OCI-LY7 (cell line): Measurements from ENCODE around the gene MAP10. TPM values are rescaled to one million over a fixed set of nuclear protein-coding genes. Genes with fewer than 3 reads are reported as not detected.

ENCODE experiments used
- BruUV-seq: library from RNA; stranded (reverse); fragments of 400-500 nt; replicated peaks from 2 replicates; lab custom pipeline; 2021; lab: Mats Ljungman, UMichigan
- CTCF ChIA-PET: fragments of 300-600 bp; sonication (Branson Sonifier 250); formaldehyde crosslinking; loops from one replicate; lab custom pipeline; 2022; ENCODE audit warnings: antibody characterized with exemption; ENCODE audit not compliant: unreplicated experiment; lab: Charles Lee
- POLR2A ChIA-PET: fragments of 300-600 bp; sonication (Branson Sonifier 250); formaldehyde crosslinking; loops from one replicate; lab custom pipeline; 2022; ENCODE audit warnings: antibody characterized with exemption; lab: Charles Lee
- DNase-seq: peaks from one replicate; pipeline ENCODE4 v3.0.0-alpha.2; 2015; ENCODE audit warnings: low spot score
- H2AFZ ChIP-seq: fragments of 200-600 bp; sonication (generic), shearing (Covaris generic); 2 replicates; pipeline ENCODE4 v1.6.1; 2014; ENCODE audit warnings: mild to moderate bottlenecking, antibody characterized with exemption, low read length, moderate library complexity
- H3K27ac ChIP-seq: fragments of 200-600 bp; sonication (generic); 2 replicates; pipeline ENCODE4 v1.5.1; 2014; ENCODE audit warnings: mixed run types, low read depth, mild to moderate bottlenecking, moderate library complexity, low read length, inconsistent platforms; ENCODE audit not compliant: poor library complexity, severe bottlenecking
- H3K36me3 ChIP-seq: fragments of 200-600 bp; sonication (generic); 2 replicates; pipeline ENCODE4 v1.6.1; 2014; ENCODE audit warnings: mild to moderate bottlenecking, antibody characterized with exemption, low read length, moderate library complexity, mixed read lengths; ENCODE audit not compliant: insufficient read depth
- H3K4me1 ChIP-seq: fragments of 200-600 bp; sonication (generic); 2 replicates; pipeline ENCODE4 v1.5.1; 2014; ENCODE audit warnings: mild to moderate bottlenecking, low read length; ENCODE audit not compliant: insufficient read depth, poor library complexity, severe bottlenecking
- H3K4me2 ChIP-seq: fragments of 200-600 bp; sonication (generic); 2 replicates; pipeline ENCODE4 v1.6.1; 2014; ENCODE audit warnings: mild to moderate bottlenecking, low read length
- H3K4me3 ChIP-seq: fragments of 200-600 bp; sonication (generic); 2 replicates; pipeline ENCODE4 v1.5.1; 2014; ENCODE audit warnings: mild to moderate bottlenecking, low read depth, low read length; ENCODE audit not compliant: poor library complexity, severe bottlenecking
- H3K79me2 ChIP-seq: fragments of 200-600 bp; sonication (generic); 2 replicates; pipeline ENCODE4 v1.6.1; 2016; ENCODE audit warnings: low read depth, mild to moderate bottlenecking, low read length, moderate library complexity, mixed read lengths; ENCODE audit not compliant: insufficient read depth
- H3K9me2 ChIP-seq: fragments of 200-600 bp; sonication (generic); 2 replicates; pipeline ENCODE4 v1.6.1; 2016; ENCODE audit warnings: mild to moderate bottlenecking, low read length, mixed read lengths; ENCODE audit not compliant: insufficient read depth
- H3K9me3 ChIP-seq: fragments of 200-600 bp; sonication (generic); 2 replicates; pipeline ENCODE4 v1.6.1; 2014; ENCODE audit warnings: mild to moderate bottlenecking, mixed run types, low read length, mixed read lengths
- H4K20me1 ChIP-seq: fragments of 200-600 bp; sonication (generic); 2 replicates; pipeline ENCODE4 v1.6.1; 2014; ENCODE audit warnings: mild to moderate bottlenecking, antibody characterized with exemption, low read length, moderate library complexity, mixed read lengths; ENCODE audit not compliant: insufficient read depth
- CTCF ChIP-seq: fragments of 200-600 bp; sonication (generic); conservative IDR thresholded peaks from 2 replicates; pipeline ENCODE4 v1.5.1; 2014; ENCODE audit warnings: mild to moderate bottlenecking, antibody characterized with exemption, low read length, moderate library complexity, mixed read lengths
- EZH2phosphoT487 ChIP-seq: fragments of 200-600 bp; sonication (generic); IDR thresholded peaks from 2 replicates; pipeline ENCODE4 v1.6.1; 2018; ENCODE audit warnings: low read depth, borderline replicate concordance, mild to moderate bottlenecking, mixed run types, antibody characterized with exemption, low read length, moderate library complexity, mixed read lengths
- intact Hi-C: fragments of 100-400 bp; cut with micrococcal nuclease; formaldehyde crosslinking; loops from one replicate; pipeline ENCODE4 v1.10.0; 2022; ENCODE audit not compliant: unreplicated experiment
- small RNA-seq: library from RNA; depleted of rRNA; stranded (forward); fragments of <200 nt; gene quantifications from one replicate; pipeline ENCODE3, GENCODE V24; 2014
- total RNA-seq, 2 experiments: library from RNA; depleted of rRNA in 1 of 2; stranded (reverse); fragments of >200 nt in 1 of 2; shearing (Covaris generic) in 1 of 2; gene quantifications; 2 replicates each; pipeline ENCODE4 v1.2.3, GENCODE V29; 2014 to 2022

The MAP10 gene
- total RNA-seq, 2 experiments from 2014 or later = 1.6 to 4.9 TPM

- Histone ChIP-seq H3K4me2 (no peak overlapping the region), H3K36me3 (no peaks in the 10 kb centered on the region), H3K9me2 (no peaks in the 10 kb centered on the region), H3K79me2 (no peaks in the 10 kb centered on the region), H3K27ac (no peak overlapping the region), H2AFZ (no peak overlapping the region), H3K4me1 (no peaks in the 10 kb centered on the region), H3K4me3 (no peak overlapping the region), H3K9me3 (no peaks in the 10 kb centered on the region), H4K20me1 (no peaks in the 10 kb centered on the region)
- CTCF ChIA-PET = no interaction called here
- no peak for DNase-seq
- intact Hi-C loops = no loop called here
- POLR2A ChIA-PET = interaction anchor here (1.0 kb wide), 1 partner anchor 14 kb away, joined by 3 read pairs; no protein-coding TSS in a partner anchor
- TF ChIP-seq EZH2phosphoT487 (no peak), CTCF (no peak)
- no TSS peak for BruUV-seq
Measured at GRCh38 chr1:232854798-232855159, 49.6 kb downstream of the MAP10 start.

GRCh38 chr1:232856541-232856940, 51.3 kb downstream of the MAP10 start:
- Histone ChIP-seq H3K9me3 (no peaks in the 10 kb centered on the region), H3K9me2 (no peaks in the 10 kb centered on the region), H3K79me2 (no peaks in the 10 kb centered on the region), H4K20me1 (no peaks in the 10 kb centered on the region), H3K36me3 (no peaks in the 10 kb centered on the region), H3K4me3 (no peak overlapping the region), H2AFZ (no peak overlapping the region), H3K4me2 (no peak overlapping the region), H3K27ac (no peak overlapping the region), H3K4me1 (no peaks in the 10 kb centered on the region)
- ChIA-PET POLR2A (no interaction called here), CTCF (no interaction called here)
- BruUV-seq = no TSS peak
- intact Hi-C loops = no loop called here
- TF ChIP-seq EZH2phosphoT487 = no peak
- no peak for TF ChIP-seq CTCF
- no peak for DNase-seq

Small RNA genes within 50 kb of the gene (small RNA-seq; reads per million reads assigned to genes)
- gene RNU1-74P = not detected

Other genes starting within 250 kb of the MAP10 start
- 13.5 and 16.0 TPM in 2 replicates for gene SIPA1L2, start 175.3 kb upstream of the MAP10 start, total RNA-seq (2014; rRNA removed; shearing (Covaris generic))
- 6.2 and 7.8 TPM in 2 replicates for gene SIPA1L2, start 175.3 kb upstream of the MAP10 start, total RNA-seq (2022)
- 17.3 and 20.0 TPM in 2 replicates for gene NTPCR, start 145.2 kb downstream of the MAP10 start, total RNA-seq (2014; rRNA removed; shearing (Covaris generic))
- gene NTPCR, start 145.2 kb downstream of the MAP10 start, total RNA-seq (2022) = 39.1 and 47.4 TPM in 2 replicates